ENCODE data around the gene LCK.

DNA sequence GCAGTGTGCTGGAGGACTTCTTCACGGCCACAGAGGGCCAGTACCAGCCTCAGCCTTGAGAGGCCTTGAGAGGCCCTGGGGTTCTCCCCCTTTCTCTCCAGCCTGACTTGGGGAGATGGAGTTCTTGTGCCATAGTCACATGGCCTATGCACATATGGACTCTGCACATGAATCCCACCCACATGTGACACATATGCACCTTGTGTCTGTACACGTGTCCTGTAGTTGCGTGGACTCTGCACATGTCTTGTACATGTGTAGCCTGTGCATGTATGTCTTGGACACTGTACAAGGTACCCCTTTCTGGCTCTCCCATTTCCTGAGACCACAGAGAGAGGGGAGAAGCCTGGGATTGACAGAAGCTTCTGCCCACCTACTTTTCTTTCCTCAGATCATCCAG is 34.6 kb downstream of the LCK start:
- TF ChIP-seq CTCF (IDR thresholded peaks at IDR 0.05; ENCODE audit: poor library complexity, severe bottlenecking) (no peak), POLR2AphosphoS5 (IDR thresholded peaks at IDR 0.05) (no peak), EZH2 (IDR thresholded peaks at IDR 0.05; ENCODE audit: borderline replicate concordance, insufficient read depth, low read length, poor library complexity, severe bottlenecking) (no peak), RAD21 (conservative IDR thresholded peaks at IDR 0.05) (no peak), TAF1 (IDR thresholded peaks at IDR 0.05; ENCODE audit: low read depth) (no peak), REST (IDR thresholded peaks at IDR 0.05; ENCODE audit: borderline replicate concordance) (no peak), SMC3 (conservative IDR thresholded peaks at IDR 0.05; ENCODE audit: poor library complexity) (no peak)
